Measurements from ENCODE around the gene SMG6. TPM values are rescaled to one million over a fixed set of nuclear protein-coding genes. Genes with fewer than 3 reads are reported as not detected.

The SMG6 gene
- total and polyA plus RNA-seq, 2 of the 13 experiments (the other 11 are each of a cell fraction or from before 2014, with no cell fraction given): 4.6 to 14.6 TPM

- TF ChIP-seq ZHX1 (CRISPR knock-in tag; IDR thresholded peaks at IDR 0.05; ENCODE audit: low read depth) (peak; percentile 74), STAT6 (CRISPR knock-in tag; IDR thresholded peaks at IDR 0.05; ENCODE audit: borderline replicate concordance) (no peak; the same call in 1 of the 2 replicates), NFATC3 (CRISPR knock-in tag; IDR thresholded peaks at IDR 0.05) (no peak), YY1 (IDR thresholded peaks at IDR 0.05; ENCODE audit: insufficient read depth, insufficient replicate concordance, low read depth, low read length) (peak; percentile 98), LCORL (IDR thresholded peaks at IDR 0.05) (no peak), LCORL (CRISPR knock-in tag; IDR thresholded peaks at IDR 0.05) (peak; percentile 75; the same call in 1 of the 2 replicates), PHF8 (CRISPR knock-in tag; IDR thresholded peaks at IDR 0.05) (peak; percentile 88), ZNF253 (CRISPR knock-in tag; IDR thresholded peaks at IDR 0.05; ENCODE audit: borderline replicate concordance) (no peak), KLF12 (CRISPR knock-in tag; IDR thresholded peaks at IDR 0.05; ENCODE audit: borderline replicate concordance) (peak; percentile 67; the same call in 1 of the 2 replicates), RARA (CRISPR knock-in tag; IDR thresholded peaks at IDR 0.05) (peak; percentile 38), AKAP8 (CRISPR knock-in tag; IDR thresholded peaks at IDR 0.05) (peak; percentile 74; the same call in 1 of the 2 replicates), FOXK2 (IDR thresholded peaks at IDR 0.05) (no peak), JDP2 (CRISPR knock-in tag; IDR thresholded peaks at IDR 0.05; ENCODE audit: borderline replicate concordance) (no peak), ARNT (IDR thresholded peaks at IDR 0.05) (no peak), MEIS1 (CRISPR knock-in tag; IDR thresholded peaks at IDR 0.05; ENCODE audit: borderline replicate concordance) (peak; percentile 70; the same call in 1 of the 2 replicates)
- TF ChIP-seq, protein P1, sequence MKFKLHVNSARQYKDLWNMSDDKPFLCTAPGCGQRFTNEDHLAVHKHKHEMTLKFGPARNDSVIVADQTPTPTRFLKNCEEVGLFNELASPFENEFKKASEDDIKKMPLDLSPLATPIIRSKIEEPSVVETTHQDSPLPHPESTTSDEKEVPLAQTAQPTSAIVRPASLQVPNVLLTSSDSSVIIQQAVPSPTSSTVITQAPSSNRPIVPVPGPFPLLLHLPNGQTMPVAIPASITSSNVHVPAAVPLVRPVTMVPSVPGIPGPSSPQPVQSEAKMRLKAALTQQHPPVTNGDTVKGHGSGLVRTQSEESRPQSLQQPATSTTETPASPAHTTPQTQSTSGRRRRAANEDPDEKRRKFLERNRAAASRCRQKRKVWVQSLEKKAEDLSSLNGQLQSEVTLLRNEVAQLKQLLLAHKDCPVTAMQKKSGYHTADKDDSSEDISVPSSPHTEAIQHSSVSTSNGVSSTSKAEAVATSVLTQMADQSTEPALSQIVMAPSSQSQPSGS (CRISPR knock-in tag; IDR thresholded peaks at IDR 0.05): peak; percentile 92
- TF ChIP-seq, protein P2, sequence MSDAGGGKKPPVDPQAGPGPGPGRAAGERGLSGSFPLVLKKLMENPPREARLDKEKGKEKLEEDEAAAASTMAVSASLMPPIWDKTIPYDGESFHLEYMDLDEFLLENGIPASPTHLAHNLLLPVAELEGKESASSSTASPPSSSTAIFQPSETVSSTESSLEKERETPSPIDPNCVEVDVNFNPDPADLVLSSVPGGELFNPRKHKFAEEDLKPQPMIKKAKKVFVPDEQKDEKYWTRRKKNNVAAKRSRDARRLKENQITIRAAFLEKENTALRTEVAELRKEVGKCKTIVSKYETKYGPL (CRISPR knock-in tag; IDR thresholded peaks at IDR 0.05): no peak
- TF ChIP-seq, protein P3, sequence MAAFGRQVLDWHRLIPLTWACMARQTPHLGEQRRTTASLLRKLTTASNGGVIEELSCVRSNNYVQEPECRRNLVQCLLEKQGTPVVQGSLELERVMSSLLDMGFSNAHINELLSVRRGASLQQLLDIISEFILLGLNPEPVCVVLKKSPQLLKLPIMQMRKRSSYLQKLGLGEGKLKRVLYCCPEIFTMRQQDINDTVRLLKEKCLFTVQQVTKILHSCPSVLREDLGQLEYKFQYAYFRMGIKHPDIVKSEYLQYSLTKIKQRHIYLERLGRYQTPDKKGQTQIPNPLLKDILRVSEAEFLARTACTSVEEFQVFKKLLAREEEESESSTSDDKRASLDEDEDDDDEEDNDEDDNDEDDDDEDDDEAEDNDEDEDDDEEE (CRISPR knock-in tag; IDR thresholded peaks at IDR 0.05): no peak
- TF ChIP-seq, protein P4, sequence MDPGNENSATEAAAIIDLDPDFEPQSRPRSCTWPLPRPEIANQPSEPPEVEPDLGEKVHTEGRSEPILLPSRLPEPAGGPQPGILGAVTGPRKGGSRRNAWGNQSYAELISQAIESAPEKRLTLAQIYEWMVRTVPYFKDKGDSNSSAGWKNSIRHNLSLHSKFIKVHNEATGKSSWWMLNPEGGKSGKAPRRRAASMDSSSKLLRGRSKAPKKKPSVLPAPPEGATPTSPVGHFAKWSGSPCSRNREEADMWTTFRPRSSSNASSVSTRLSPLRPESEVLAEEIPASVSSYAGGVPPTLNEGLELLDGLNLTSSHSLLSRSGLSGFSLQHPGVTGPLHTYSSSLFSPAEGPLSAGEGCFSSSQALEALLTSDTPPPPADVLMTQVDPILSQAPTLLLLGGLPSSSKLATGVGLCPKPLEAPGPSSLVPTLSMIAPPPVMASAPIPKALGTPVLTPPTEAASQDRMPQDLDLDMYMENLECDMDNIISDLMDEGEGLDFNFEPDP (CRISPR knock-in tag; conservative IDR thresholded peaks at IDR 0.05): no peak
Measured at GRCh38 chr17:2041561-2042389, 261.8 kb downstream of the SMG6 start, which contains the start of gene OVCA2 (continued).

All from HepG2 (cell line).